ENCODE data around the gene BEND4. TPM values are rescaled to one million over a fixed set of nuclear protein-coding genes. Genes with fewer than 3 reads are reported as not detected.

Gene BEND4
- total RNA-seq, 1 experiment from 2014 or later, result 0.13 TPM

GRCh38 chr4:42123071-42123644 is 29.3 kb downstream of the BEND4 start:
- H3K36me3 ChIP-seq (ENCODE audit: insufficient read depth, low read length, poor library complexity, severe bottlenecking), result no peaks in the 10 kb centered on the region
- intact Hi-C loops (cut with micrococcal nuclease; ENCODE audit: unreplicated experiment), result no loop called here
- no peak overlapping the region for H3K27ac ChIP-seq (ENCODE audit: low read depth, low read length, poor library complexity, severe bottlenecking)
- BruUV-seq (replicated peaks), result no TSS peak
- no peak for TF ChIP-seq EZH2 (IDR thresholded peaks at IDR 0.05; ENCODE audit: borderline replicate concordance, low read depth, low read length, poor library complexity, severe bottlenecking)
- TF ChIP-seq CTCF (conservative IDR thresholded peaks at IDR 0.05; ENCODE audit: low read depth, low read length), result no peak
- H3K27me3 ChIP-seq (replicated peaks; ENCODE audit: insufficient read depth, low read depth, low read length, poor library complexity), result peaks cover 35% of the 10 kb centered on the region
- CTCF ChIA-PET, result no interaction called here
- H3K4me1 ChIP-seq (ENCODE audit: insufficient read depth, low read length, poor library complexity, severe bottlenecking), result no peaks in the 10 kb centered on the region
- POLR2A ChIA-PET (ENCODE audit: low non-redundant PET), result no interaction called here
- H3K9me3 ChIP-seq (ENCODE audit: low read depth, low read length, poor library complexity, severe bottlenecking), result no peaks in the 10 kb centered on the region
- no peak overlapping the region for H3K4me3 ChIP-seq (ENCODE audit: low read depth, low read length, poor library complexity, severe bottlenecking)
- DNase-seq (ENCODE audit: low spot score), result no peak

DNA sequence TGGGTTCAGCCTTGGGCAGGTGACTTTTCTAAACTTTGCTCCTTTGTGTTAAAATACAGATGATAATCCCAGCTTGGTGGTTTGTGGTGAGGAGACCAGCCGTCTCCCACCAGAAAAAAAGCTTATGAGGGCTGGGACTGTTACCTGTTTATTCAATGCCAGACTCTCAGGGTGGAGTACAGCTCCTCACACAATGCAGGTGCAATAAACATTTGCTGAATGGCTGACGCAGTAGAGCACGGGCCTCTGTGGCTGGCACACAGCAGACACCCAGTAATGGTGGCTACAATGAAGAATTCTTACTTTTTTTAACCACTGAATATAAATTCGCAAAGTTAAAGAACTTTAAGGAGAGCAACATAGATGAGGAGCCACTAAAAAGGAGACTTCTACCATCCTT is 30.2 kb downstream of the BEND4 start:
- no peak overlapping the region for H3K27ac ChIP-seq (ENCODE audit: low read depth, low read length, poor library complexity, severe bottlenecking)
- intact Hi-C loops (cut with micrococcal nuclease; ENCODE audit: unreplicated experiment), result no loop called here
- TF ChIP-seq EZH2 (IDR thresholded peaks at IDR 0.05; ENCODE audit: borderline replicate concordance, low read depth, low read length, poor library complexity, severe bottlenecking) (no peak), CTCF (conservative IDR thresholded peaks at IDR 0.05; ENCODE audit: low read depth, low read length) (no peak)
- no peaks in the 10 kb centered on the region for H3K9me3 ChIP-seq (ENCODE audit: low read depth, low read length, poor library complexity, severe bottlenecking)
- no peaks in the 10 kb centered on the region for H3K36me3 ChIP-seq (ENCODE audit: insufficient read depth, low read length, poor library complexity, severe bottlenecking)
- no peaks in the 10 kb centered on the region for H3K4me1 ChIP-seq (ENCODE audit: insufficient read depth, low read length, poor library complexity, severe bottlenecking)
- peaks cover 44% of the 10 kb centered on the region for H3K27me3 ChIP-seq (replicated peaks; ENCODE audit: insufficient read depth, low read depth, low read length, poor library complexity)
- H3K4me3 ChIP-seq (ENCODE audit: low read depth, low read length, poor library complexity, severe bottlenecking), result no peak overlapping the region
- POLR2A ChIA-PET (ENCODE audit: low non-redundant PET), result no interaction called here
- CTCF ChIA-PET, result no interaction called here
- no TSS peak for BruUV-seq (replicated peaks)
- DNase-seq (ENCODE audit: low spot score), result no peak

GRCh38 chr4:42119886-42120285 is 32.6 kb downstream of the BEND4 start:
- intact Hi-C loops (cut with micrococcal nuclease; ENCODE audit: unreplicated experiment), result no loop called here
- Histone ChIP-seq H3K4me1 (ENCODE audit: insufficient read depth, low read length, poor library complexity, severe bottlenecking) (no peaks in the 10 kb centered on the region), H3K9me3 (ENCODE audit: low read depth, low read length, poor library complexity, severe bottlenecking) (no peaks in the 10 kb centered on the region), H3K27ac (ENCODE audit: low read depth, low read length, poor library complexity, severe bottlenecking) (no peak overlapping the region), H3K27me3 (replicated peaks; ENCODE audit: insufficient read depth, low read depth, low read length, poor library complexity) (peaks cover 67% of the 10 kb centered on the region), H3K36me3 (ENCODE audit: insufficient read depth, low read length, poor library complexity, severe bottlenecking) (no peaks in the 10 kb centered on the region), H3K4me3 (ENCODE audit: low read depth, low read length, poor library complexity, severe bottlenecking) (no peak overlapping the region)
- POLR2A ChIA-PET (ENCODE audit: low non-redundant PET), result no interaction called here
- DNase-seq (ENCODE audit: low spot score), result no peak
- TF ChIP-seq EZH2 (IDR thresholded peaks at IDR 0.05; ENCODE audit: borderline replicate concordance, low read depth, low read length, poor library complexity, severe bottlenecking), result no peak
- no peak for TF ChIP-seq CTCF (conservative IDR thresholded peaks at IDR 0.05; ENCODE audit: low read depth, low read length)
- BruUV-seq (replicated peaks), result no TSS peak
- CTCF ChIA-PET, result no interaction called here

Data from A673 (cell line).